Smooth muscle cell (in vitro differentiated cells): ENCODE data around the gene AGAP3. TPM values are rescaled to one million over a fixed set of nuclear protein-coding genes. Genes with fewer than 3 reads are reported as not detected.
A peak's percentile ranks its signal among the peaks of the same experiment; 100 is the strongest.

ENCODE experiments used
- DNase-seq: peaks from one replicate; lab custom pipeline; 2025; ENCODE audit not compliant: unreplicated experiment; lab: John Stamatoyannopoulos, UW
- H2AFZ ChIP-seq: fragments of 200-600 bp; sonication (generic); 2 replicates; pipeline ENCODE4 v1.6.0; 2016; ENCODE audit warnings: antibody characterized with exemption, low read depth, mild to moderate bottlenecking
- H3F3A ChIP-seq: fragments of 200-600 bp; sonication (generic); 2 replicates; pipeline ENCODE4 v1.6.0; 2017; ENCODE audit warnings: antibody characterized with exemption, low read depth
- H3K27ac ChIP-seq: fragments of 200-600 bp; sonication (generic); 2 replicates; pipeline ENCODE4 v1.5.1; 2016; ENCODE audit warnings: low read depth, mild to moderate bottlenecking
- H3K27me3 ChIP-seq: fragments of 200-600 bp; sonication (generic); 2 replicates; pipeline ENCODE4 v1.6.1; 2016; ENCODE audit warnings: low read depth, mild to moderate bottlenecking
- H3K36me3 ChIP-seq: fragments of 200-600 bp; sonication (generic); 2 replicates; pipeline ENCODE4 v1.5.1; 2016; ENCODE audit warnings: low read depth
- H3K4me1 ChIP-seq: fragments of 200-600 bp; sonication (generic); 2 replicates; pipeline ENCODE4 v1.5.1; 2016; ENCODE audit warnings: low read depth
- H3K4me2 ChIP-seq: fragments of 200-600 bp; sonication (generic); 2 replicates; pipeline ENCODE4 v1.6.0; 2016; ENCODE audit warnings: mild to moderate bottlenecking
- H3K4me3 ChIP-seq: fragments of 200-600 bp; sonication (generic); 2 replicates; pipeline ENCODE4 v1.5.1; 2016; ENCODE audit warnings: mild to moderate bottlenecking
- H3K79me2 ChIP-seq: fragments of 200-600 bp; sonication (generic); 2 replicates; pipeline ENCODE4 v1.6.0; 2016; ENCODE audit warnings: low read depth, mild to moderate bottlenecking
- H3K9ac ChIP-seq: fragments of 200-600 bp; sonication (generic); 2 replicates; pipeline ENCODE4 v1.6.0; 2016; ENCODE audit warnings: low read depth
- H3K9me3 ChIP-seq: fragments of 200-600 bp; sonication (generic); replicated peaks from 2 replicates; pipeline ENCODE4 v1.5.1; 2016; ENCODE audit warnings: low read depth
- H4K20me1 ChIP-seq: fragments of 200-600 bp; sonication (generic); 2 replicates; pipeline ENCODE4 v1.6.0; 2016; ENCODE audit warnings: low read depth
- WGBS: methylation state at CpG from one replicate; pipeline ENCODE4 v1.1.7; 2016; ENCODE audit warnings: low lambda C conversion rate; 5-methylcytosine and 5-hydroxymethylcytosine counted together
- polyA plus RNA-seq: library from polyadenylated mRNA; unstranded; fragments of >200 nt; fragmentation: Nextera tagmentation; extraction: Ambion mirVana; gene quantifications from 2 replicates; pipeline ENCODE4 v1.2.1, GENCODE V29; 2016
- total RNA-seq: library from RNA; depleted of rRNA; stranded (reverse); fragments of >200 nt; gene quantifications from 2 replicates; pipeline ENCODE4 v1.2.3, GENCODE V29; 2014
- TF ChIP-seq, protein P1 (sequence below): fragments of 200-600 bp; sonication (generic); IDR thresholded peaks from 2 replicates; pipeline ENCODE4 v1.5.1; 2017; ENCODE audit warnings: borderline replicate concordance, mild to moderate bottlenecking, antibody characterized with exemption; ENCODE audit not compliant: insufficient read depth, poor library complexity, severe bottlenecking

AGAP3 gene
- total and polyA plus RNA-seq, 2 experiments from 2014 or later = 29.8 to 51.4 TPM

DNA sequence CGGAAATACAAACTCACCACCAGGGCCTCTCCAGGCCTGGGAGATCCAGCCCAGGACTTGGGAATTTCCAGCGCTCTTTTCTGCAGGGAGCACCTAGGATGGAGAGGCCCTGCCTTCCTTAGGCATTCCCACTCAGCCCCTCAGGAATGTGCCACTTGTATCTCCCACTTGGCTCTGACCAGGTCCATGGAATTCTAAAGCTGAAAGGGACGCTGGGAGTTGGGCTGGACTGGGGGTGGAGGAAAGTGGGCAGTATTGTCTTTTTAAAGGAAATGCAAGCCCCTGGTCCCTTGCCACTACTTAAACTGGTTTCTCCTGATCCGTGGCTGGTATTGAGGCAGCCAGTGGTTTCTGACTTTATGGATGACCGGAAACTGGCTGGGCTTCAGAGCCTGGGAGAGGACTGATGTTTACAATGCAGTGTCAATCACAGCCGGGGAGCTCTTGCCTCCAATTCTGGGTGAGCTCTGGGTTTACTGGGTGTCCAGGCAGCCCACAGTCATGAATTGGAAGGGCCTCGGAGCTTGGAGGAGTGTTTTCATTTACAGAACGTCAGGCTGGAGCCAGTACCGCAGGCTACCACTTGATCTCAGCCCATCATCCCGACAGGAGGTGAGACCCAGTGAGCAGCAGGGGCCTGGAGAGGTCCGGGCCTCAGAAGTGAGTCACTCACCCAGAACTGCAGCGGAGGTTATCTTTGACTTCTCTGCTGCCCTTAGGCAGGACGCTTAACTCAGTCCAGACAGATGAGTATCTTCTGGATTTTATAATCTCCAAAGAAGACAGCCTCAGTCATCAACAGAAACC is 27.3 kb downstream of the AGAP3 start:
- 5% methylated on average over 13 of the region's 13 CpGs for WGBS
- Histone ChIP-seq H4K20me1 (peaks cover 89% of the 10 kb centered on the region), H3K9me3 (no peaks in the 10 kb centered on the region), H3F3A (peaks cover 11% of the 10 kb centered on the region), H3K27ac (peak overlapping the region; percentile 91), H3K79me2 (peaks cover 62% of the 10 kb centered on the region), H3K36me3 (no peaks in the 10 kb centered on the region), H3K9ac (peak overlapping the region; percentile 74), H2AFZ (no peak overlapping the region), H3K4me3 (peak overlapping the region; percentile 19), H3K4me1 (peaks cover 13% of the 10 kb centered on the region), H3K27me3 (no peaks in the 10 kb centered on the region), H3K4me2 (peak overlapping the region; percentile 78)
- no peak for DNase-seq
- TF ChIP-seq, protein P1, sequence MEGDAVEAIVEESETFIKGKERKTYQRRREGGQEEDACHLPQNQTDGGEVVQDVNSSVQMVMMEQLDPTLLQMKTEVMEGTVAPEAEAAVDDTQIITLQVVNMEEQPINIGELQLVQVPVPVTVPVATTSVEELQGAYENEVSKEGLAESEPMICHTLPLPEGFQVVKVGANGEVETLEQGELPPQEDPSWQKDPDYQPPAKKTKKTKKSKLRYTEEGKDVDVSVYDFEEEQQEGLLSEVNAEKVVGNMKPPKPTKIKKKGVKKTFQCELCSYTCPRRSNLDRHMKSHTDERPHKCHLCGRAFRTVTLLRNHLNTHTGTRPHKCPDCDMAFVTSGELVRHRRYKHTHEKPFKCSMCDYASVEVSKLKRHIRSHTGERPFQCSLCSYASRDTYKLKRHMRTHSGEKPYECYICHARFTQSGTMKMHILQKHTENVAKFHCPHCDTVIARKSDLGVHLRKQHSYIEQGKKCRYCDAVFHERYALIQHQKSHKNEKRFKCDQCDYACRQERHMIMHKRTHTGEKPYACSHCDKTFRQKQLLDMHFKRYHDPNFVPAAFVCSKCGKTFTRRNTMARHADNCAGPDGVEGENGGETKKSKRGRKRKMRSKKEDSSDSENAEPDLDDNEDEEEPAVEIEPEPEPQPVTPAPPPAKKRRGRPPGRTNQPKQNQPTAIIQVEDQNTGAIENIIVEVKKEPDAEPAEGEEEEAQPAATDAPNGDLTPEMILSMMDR = peak; percentile 5

DNA sequence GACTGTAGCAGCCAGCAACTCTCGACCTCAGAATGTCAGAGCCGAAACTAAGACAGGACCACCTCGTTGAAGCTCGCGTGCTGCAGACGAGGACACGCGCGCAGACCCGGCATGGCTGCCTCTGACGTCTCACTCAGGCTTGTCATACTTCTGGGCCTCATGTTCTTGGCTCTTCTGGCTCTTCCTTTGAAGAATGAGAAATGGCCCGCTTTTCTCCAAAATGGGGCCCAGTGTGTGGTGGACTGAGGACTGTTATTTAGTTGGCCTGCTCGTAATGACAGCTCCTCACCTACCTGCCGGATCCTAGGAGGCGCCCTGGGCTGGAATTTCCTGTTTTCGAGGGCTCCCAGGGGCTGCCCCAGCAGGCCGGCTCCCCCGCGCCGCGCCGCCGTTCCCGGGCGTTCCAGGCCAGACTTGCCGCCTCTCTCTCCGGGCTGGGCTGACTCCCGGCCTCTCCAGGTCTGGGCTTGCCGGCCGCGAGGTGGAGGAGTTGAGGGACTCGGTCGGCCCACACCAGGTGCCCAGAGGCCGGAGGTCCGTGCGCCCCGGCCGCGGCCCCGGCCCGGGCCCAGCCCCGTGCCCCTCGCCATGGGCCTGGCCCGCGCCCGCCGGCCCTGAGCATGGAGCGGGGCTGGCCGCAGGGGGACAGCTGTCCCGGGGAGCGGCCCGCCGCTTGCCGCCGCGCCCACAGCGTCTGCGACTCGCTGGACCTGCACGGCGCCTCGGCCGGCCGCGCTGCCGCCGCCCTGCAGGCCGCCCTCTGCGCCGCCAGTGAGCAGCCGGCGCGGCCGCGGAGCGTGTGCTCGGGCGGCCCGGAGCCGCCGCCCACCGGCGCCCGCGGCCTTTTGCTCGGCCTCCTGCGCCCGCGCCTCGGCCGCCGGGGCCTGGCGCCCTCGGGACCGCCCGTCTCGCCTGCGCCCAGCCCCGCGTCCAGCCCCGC is 28.1 kb downstream of the AGAP3 start:
- no peaks in the 10 kb centered on the region for H3K36me3 ChIP-seq
- H3K27me3 ChIP-seq = no peaks in the 10 kb centered on the region
- DNase-seq = peak; percentile 40
- peak overlapping the region; percentile 91 for H3K27ac ChIP-seq
- 2% methylated on average over 85 of the region's 101 CpGs for WGBS
- TF ChIP-seq, protein P1 = no peak
- H3F3A ChIP-seq = peaks cover 7% of the 10 kb centered on the region
- peak overlapping the region; percentile 78 for H3K4me2 ChIP-seq
- peak overlapping the region; percentile 38 for H3K4me3 ChIP-seq
- H3K9me3 ChIP-seq = no peaks in the 10 kb centered on the region
- peaks cover 90% of the 10 kb centered on the region for H4K20me1 ChIP-seq
- H3K4me1 ChIP-seq = peaks cover 13% of the 10 kb centered on the region
- H2AFZ ChIP-seq = no peak overlapping the region
- H3K9ac ChIP-seq = peak overlapping the region; percentile 74
- H3K79me2 ChIP-seq = peaks cover 55% of the 10 kb centered on the region

DNA sequence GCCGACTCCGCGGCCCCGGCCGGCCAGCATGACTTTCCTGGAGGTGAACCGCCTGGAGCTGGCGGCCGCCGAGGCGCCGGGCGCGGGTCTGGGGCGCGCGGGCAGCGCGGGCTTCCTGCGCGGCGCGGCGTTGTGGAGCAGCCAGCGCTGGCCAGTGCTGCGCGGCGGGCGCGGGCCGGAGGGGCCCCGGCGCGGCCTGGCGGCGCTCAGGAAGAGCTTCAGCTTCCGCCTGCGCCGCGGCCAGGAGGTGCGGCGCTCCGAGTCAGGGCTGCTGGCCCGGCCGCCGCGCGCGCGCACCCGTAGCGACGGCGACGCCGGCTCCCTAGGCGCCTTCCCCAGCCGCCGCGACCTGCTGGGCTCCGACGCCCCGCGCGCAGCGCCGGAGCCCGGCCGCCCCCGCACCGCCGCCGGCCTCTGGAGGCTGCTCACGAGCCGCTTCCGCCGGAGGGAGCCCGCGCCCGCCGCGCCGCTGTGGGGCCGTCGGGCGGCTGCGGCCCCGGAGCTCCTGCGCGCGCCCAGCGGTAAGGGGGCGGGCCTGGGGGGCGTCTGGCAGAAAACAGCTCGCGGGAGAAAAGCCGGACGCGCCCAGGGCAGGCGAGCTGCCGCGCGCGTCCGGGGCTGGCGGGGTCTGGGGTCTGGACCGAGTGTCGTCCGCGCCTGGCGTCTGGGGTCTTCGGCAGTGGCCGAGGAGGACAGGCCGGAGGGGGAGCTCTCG is 29.0 kb downstream of the AGAP3 start:
- peaks cover 49% of the 10 kb centered on the region for H3K79me2 ChIP-seq
- H2AFZ ChIP-seq = no peak overlapping the region
- no peaks in the 10 kb centered on the region for H3K27me3 ChIP-seq
- H3K36me3 ChIP-seq = no peaks in the 10 kb centered on the region
- H3K9ac ChIP-seq = peak overlapping the region; percentile 51
- H4K20me1 ChIP-seq = peaks cover 90% of the 10 kb centered on the region
- no peaks in the 10 kb centered on the region for H3K9me3 ChIP-seq
- H3K4me1 ChIP-seq = peaks cover 13% of the 10 kb centered on the region
- 3% methylated on average over 71 of the region's 114 CpGs for WGBS
- peaks cover 7% of the 10 kb centered on the region for H3F3A ChIP-seq
- DNase-seq = no peak
- TF ChIP-seq, protein P1 = no peak
- peak overlapping the region; percentile 84 for H3K4me2 ChIP-seq
- H3K27ac ChIP-seq = peak overlapping the region; percentile 70
- peak overlapping the region; percentile 57 for H3K4me3 ChIP-seq
